Ovary (tissue), 9 donors: ENCODE data around the gene RBM15. TPM values are rescaled to one million over a fixed set of nuclear protein-coding genes. Genes with fewer than 3 reads are reported as not detected.

Experiments used
- DNase-seq, 5 donors: peaks; one replicate each; pipeline ENCODE4 v3.0.0-alpha.2; 2019 to 2020
- H3K27ac ChIP-seq, 2 donors: fragments of 200-600 bp; one replicate each; pipeline versions ENCODE4 v1.5.1 to v1.8.0; 2019 to 2022
- H3K27me3 ChIP-seq: fragments of 200-600 bp; one replicate; pipeline ENCODE4 v1.8.0; 2022
- H3K36me3 ChIP-seq: fragments of 200-600 bp; sonication (generic); one replicate; pipeline ENCODE4 v1.5.1; 2019
- H3K4me1 ChIP-seq: one replicate; pipeline ENCODE4 v1.8.1; 2013; ENCODE audit warnings: mild to moderate bottlenecking, moderate library complexity; ENCODE audit not compliant: insufficient read depth
- H3K4me3 ChIP-seq: fragments of 200-600 bp; sonication (generic); one replicate; pipeline ENCODE4 v1.5.1; 2017
- H3K9me3 ChIP-seq, 2 donors: fragments of 200-600 bp in 1 of 2; sonication (generic) in 1 of 2; one replicate each; pipeline versions ENCODE4 v1.5.1 to v1.8.1; 2013 to 2019; ENCODE audit warnings: mild to moderate bottlenecking in 1 of 2, moderate library complexity in 1 of 2
- CTCF ChIP-seq, 3 donors: fragments of 450-650 bp in 2 of 3; fragments of 200-600 bp in 1 of 3; IDR thresholded peaks; one replicate each; pipeline versions ENCODE4 v1.5.1 to v1.8.0; 2016 to 2022; ENCODE audit warnings: antibody characterized with exemption in 3 of 3, mild to moderate bottlenecking in 1 of 3
- EP300 ChIP-seq: sonication (generic); formaldehyde crosslinking; IDR thresholded peaks from one replicate; pipeline ENCODE4 v1.6.1; 2017; ENCODE audit warnings: antibody characterized with exemption
- POLR2A ChIP-seq: fragments of 450-650 bp; IDR thresholded peaks from one replicate; pipeline ENCODE4 v1.6.1; 2017; ENCODE audit warnings: antibody characterized with exemption, mild to moderate bottlenecking, moderate library complexity
- WGBS, 3 donors: extraction: QIAGEN DNeasy Blood & Tissue Kit in 1 of 3; methylation state at CpG; one replicate each; pipeline versions ENCODE4 v1.1.5 to v1.1.7; 2013 to 2017; 5-methylcytosine and 5-hydroxymethylcytosine counted together
- intact Hi-C, 4 donors: fragments of 100-400 bp; cut with DNase I; formaldehyde crosslinking; loops; one replicate each; pipeline versions ENCODE4 v1.11.0 to v1.15.1; 2022 to 2023
- polyA plus RNA-seq, 2 donors: library from polyadenylated mRNA; stranded (reverse); fragments of 200-250 nt in 1 of 2; fragments of 350-450 nt in 1 of 2; fragmentation: Illumina TruSeq in 1 of 2; extraction: RNeasy Lipid Tissue Mini Kit (QIAGEN cat#74804) in 1 of 2; gene quantifications; one replicate each; pipeline ENCODE4 v1.2.3, GENCODE V29; 2013 to 2014
- total RNA-seq, 7 donors: library from RNA; depleted of rRNA in 2 of 7; stranded (reverse); fragments of >200 nt in 2 of 7; fragmentation: NEBNext Ultra II Directional in 3 of 7; extraction: Animal tissue kit (Norgen Biotek cat#: 25700) in 3 of 7; gene quantifications; one replicate each; pipeline versions ENCODE4 v1.1.0 to v1.2.4, GENCODE V29; 2016 to 2023
- donor health status: DM: no; HTN: no; CAD: no; lungs with moderate emphysema.
- donor health status: DM: no; HTN: no; CAD: no.
- donor health status: Bipolar disorder and iron deficiency.
- donor health status: DM: yes; HTN: yes; CAD: no.
- donor health status: DM: no; HTN: no; CAD: no.
- donor health status: DM: yes; HTN: yes; CAD: no.

RBM15 gene
- total and polyA plus RNA-seq, 9 donors: 3.4 to 28.7 (median 25.1) TPM

- intact Hi-C loops: no loop called here
- peaks cover 2% of the 10 kb centered on the region for H3K4me1 ChIP-seq
- no peaks in the 10 kb centered on the region for H3K9me3 ChIP-seq
- H3K27me3 ChIP-seq: no peaks in the 10 kb centered on the region
- 53 to 73% (median 72%) methylated on average over 1 of the region's 1 CpG for WGBS, 3 donors
- H3K4me3 ChIP-seq: no peak overlapping the region
- H3K36me3 ChIP-seq: no peaks in the 10 kb centered on the region
- no peak for DNase-seq
- TF ChIP-seq CTCF (IDR thresholded peaks at IDR 0.05) (no peak), EP300 (no peak), POLR2A (no peak)
- H3K27ac ChIP-seq: no peak overlapping the region
These were observed 16.1 kb downstream of the RBM15 start for GRCh38 chr1:110355321-110355720.

GRCh38 chr1:110356379-110356778, 17.2 kb downstream of the RBM15 start:
- TF ChIP-seq CTCF (IDR thresholded peaks at IDR 0.05) (no peak), POLR2A (no peak), EP300 (no peak)
- intact Hi-C loops: no loop called here
- H3K27ac ChIP-seq: no peak overlapping the region
- WGBS, 3 donors: 80 to 82% (median 80%) methylated on average over 2 of the region's 2 CpGs
- no peak overlapping the region for H3K4me3 ChIP-seq
- H3K27me3 ChIP-seq: no peaks in the 10 kb centered on the region
- H3K4me1 ChIP-seq: peaks cover 2% of the 10 kb centered on the region
- H3K36me3 ChIP-seq: no peaks in the 10 kb centered on the region
- H3K9me3 ChIP-seq: no peaks in the 10 kb centered on the region
- no peak for DNase-seq

GRCh38 chr1:110360431-110360830, 21.3 kb downstream of the RBM15 start:
- Histone ChIP-seq H3K9me3 (no peaks in the 10 kb centered on the region), H3K4me1 (peaks cover 2% of the 10 kb centered on the region), H3K27ac (no peak overlapping the region), H3K36me3 (no peaks in the 10 kb centered on the region), H3K4me3 (no peak overlapping the region), H3K27me3 (no peaks in the 10 kb centered on the region)
- TF ChIP-seq CTCF (IDR thresholded peaks at IDR 0.05) (no peak), EP300 (no peak), POLR2A (no peak)
- no peak for DNase-seq
- WGBS, 3 donors: 98 to 99% (median 99%) methylated on average over 2 of the region's 2 CpGs
- intact Hi-C loops: no loop called here

GRCh38 chr1:110361856-110362255, 22.7 kb downstream of the RBM15 start:
- DNase-seq: no peak
- TF ChIP-seq CTCF (IDR thresholded peaks at IDR 0.05): no peak
- TF ChIP-seq EP300: no peak
- no peak for TF ChIP-seq POLR2A
- Histone ChIP-seq H3K9me3 (no peaks in the 10 kb centered on the region), H3K4me1 (peaks cover 2% of the 10 kb centered on the region), H3K27ac (no peak overlapping the region), H3K4me3 (no peak overlapping the region), H3K36me3 (no peaks in the 10 kb centered on the region), H3K27me3 (no peaks in the 10 kb centered on the region)
- WGBS, 3 donors: 97 to 99% (median 98%) methylated on average over 1 of the region's 1 CpG
- intact Hi-C loops: no loop called here

GRCh38 chr1:110364221-110364620, 25.0 kb downstream of the RBM15 start:
- DNase-seq: no peak
- TF ChIP-seq CTCF (IDR thresholded peaks at IDR 0.05): no peak
- no peak for TF ChIP-seq POLR2A
- no peak for TF ChIP-seq EP300
- no peak overlapping the region for H3K27ac ChIP-seq
- no peaks in the 10 kb centered on the region for H3K9me3 ChIP-seq
- H3K27me3 ChIP-seq: no peaks in the 10 kb centered on the region
- intact Hi-C loops: no loop called here
- WGBS, 3 donors: 90 to 96% (median 94%) methylated on average over 3 of the region's 3 CpGs
- H3K36me3 ChIP-seq: no peaks in the 10 kb centered on the region
- no peak overlapping the region for H3K4me3 ChIP-seq
- H3K4me1 ChIP-seq: no peaks in the 10 kb centered on the region
